Measurements from ENCODE around the gene RORC. TPM values are rescaled to one million over a fixed set of nuclear protein-coding genes. Genes with fewer than 3 reads are reported as not detected.
A peak's percentile ranks its signal among the peaks of the same experiment; 100 is the strongest.
"Not testable (repeated sequence)": the region's sequence is repeated elsewhere in the genome, so short reads cannot be mapped to it uniquely, and the experiment has no call there.

The RORC gene
- total RNA-seq, 1 donor from 2014 or later: 2.6 TPM

GRCh38 chr1:151858030-151858746 lies 26.6 kb upstream of the RORC start:
- H3K4me1 Mint-ChIP-seq (ENCODE audit: low read depth): no peaks in the 10 kb centered on the region
- H3K9me3 Mint-ChIP-seq: no peaks in the 10 kb centered on the region
- H3K4me3 Mint-ChIP-seq: no peak overlapping the region
- DNase-seq (ENCODE audit: low spot score): no peak
- H3K27me3 Mint-ChIP-seq (ENCODE audit: insufficient read depth): peaks cover 3% of the 10 kb centered on the region
- H3K27ac Mint-ChIP-seq: no peak overlapping the region
- intact Hi-C loops (cut with micrococcal nuclease): no loop called here
- H3K36me3 Mint-ChIP-seq (ENCODE audit: low read depth): no peaks in the 10 kb centered on the region

GRCh38 chr1:151855933-151856332 lies 24.3 kb upstream of the RORC start:
- Mint-ChIP-seq H3K9me3 (no peaks in the 10 kb centered on the region), H3K4me1 (ENCODE audit: low read depth) (no peaks in the 10 kb centered on the region), H3K36me3 (ENCODE audit: low read depth) (peaks cover 2% of the 10 kb centered on the region)

GRCh38 chr1:151855516-151855915 lies 23.9 kb upstream of the RORC start:
- intact Hi-C loops (cut with micrococcal nuclease); DNase-seq (ENCODE audit: low spot score); H3K4me1 Mint-ChIP-seq (ENCODE audit: low read depth); H3K27ac Mint-ChIP-seq; H3K4me3 Mint-ChIP-seq; H3K27me3 Mint-ChIP-seq (ENCODE audit: insufficient read depth); H3K36me3 Mint-ChIP-seq (ENCODE audit: low read depth); H3K9me3 Mint-ChIP-seq: not testable (repeated sequence)

More at GRCh38 chr1:151855933-151856332, 24.3 kb upstream of the RORC start:
- H3K27me3 Mint-ChIP-seq (ENCODE audit: insufficient read depth): no peaks in the 10 kb centered on the region
- no peak overlapping the region for H3K4me3 Mint-ChIP-seq
- no peak for DNase-seq (ENCODE audit: low spot score)
- intact Hi-C loops (cut with micrococcal nuclease): no loop called here
- H3K27ac Mint-ChIP-seq: no peak overlapping the region

GRCh38 chr1:151854658-151855057 lies 23.1 kb upstream of the RORC start:
- intact Hi-C loops (cut with micrococcal nuclease): no loop called here
- H3K4me3 Mint-ChIP-seq: no peak overlapping the region
- no peaks in the 10 kb centered on the region for H3K9me3 Mint-ChIP-seq
- DNase-seq (ENCODE audit: low spot score): no peak
- H3K4me1 Mint-ChIP-seq (ENCODE audit: low read depth): no peaks in the 10 kb centered on the region
- H3K27me3 Mint-ChIP-seq (ENCODE audit: insufficient read depth): no peaks in the 10 kb centered on the region
- H3K36me3 Mint-ChIP-seq (ENCODE audit: low read depth): peaks cover 2% of the 10 kb centered on the region
- H3K27ac Mint-ChIP-seq: no peak overlapping the region

- Mint-ChIP-seq H3K9me3 (no peaks in the 10 kb centered on the region), H3K36me3 (ENCODE audit: low read depth) (peaks cover 2% of the 10 kb centered on the region), H3K27me3 (ENCODE audit: insufficient read depth) (no peaks in the 10 kb centered on the region), H3K27ac (no peak within 1 kb of the TSS), H3K4me1 (ENCODE audit: low read depth) (no peaks in the 10 kb centered on the region), H3K4me3 (no peak within 1 kb of the TSS)
- no peak for DNase-seq (ENCODE audit: low spot score)
- intact Hi-C loops (cut with micrococcal nuclease): no loop called here
These were observed 21.9 kb upstream of the RORC start, which contains the start of gene THEM5 for GRCh38 chr1:151853411-151853943. Gene THEM5, minus strand, starts transcription at chr1:151853712. Its CDS starts 147 bp downstream, at chr1:151853565.

- Mint-ChIP-seq H3K9me3 (no peaks in the 10 kb centered on the region), H3K27ac (no peak overlapping the region), H3K36me3 (ENCODE audit: low read depth) (peaks cover 2% of the 10 kb centered on the region), H3K27me3 (ENCODE audit: insufficient read depth) (no peaks in the 10 kb centered on the region), H3K4me3 (no peak overlapping the region), H3K4me1 (ENCODE audit: low read depth) (no peaks in the 10 kb centered on the region)
- intact Hi-C loops (cut with micrococcal nuclease): no loop called here
- no peak for DNase-seq (ENCODE audit: low spot score)
These were observed 21.1 kb upstream of the RORC start for GRCh38 chr1:151852733-151853132.

- H3K27ac Mint-ChIP-seq: no peak overlapping the region
These were observed 20.3 kb upstream of the RORC start for GRCh38 chr1:151851886-151852285.

GRCh38 chr1:151849871-151850270 lies 18.3 kb upstream of the RORC start:
- H3K36me3 Mint-ChIP-seq (ENCODE audit: low read depth): peaks cover 12% of the 10 kb centered on the region
- H3K27me3 Mint-ChIP-seq (ENCODE audit: insufficient read depth): no peaks in the 10 kb centered on the region
- intact Hi-C loops (cut with micrococcal nuclease): no loop called here
- H3K4me3 Mint-ChIP-seq: no peak overlapping the region
- H3K27ac Mint-ChIP-seq: no peak overlapping the region
- H3K9me3 Mint-ChIP-seq: no peaks in the 10 kb centered on the region
- peaks cover 9% of the 10 kb centered on the region for H3K4me1 Mint-ChIP-seq (ENCODE audit: low read depth)
- DNase-seq (ENCODE audit: low spot score): no peak

More at GRCh38 chr1:151851886-151852285, 20.3 kb upstream of the RORC start:
- Mint-ChIP-seq H3K36me3 (ENCODE audit: low read depth) (peaks cover 2% of the 10 kb centered on the region), H3K9me3 (no peaks in the 10 kb centered on the region), H3K27me3 (ENCODE audit: insufficient read depth) (no peaks in the 10 kb centered on the region), H3K4me3 (no peak overlapping the region), H3K4me1 (ENCODE audit: low read depth) (no peaks in the 10 kb centered on the region)
- DNase-seq (ENCODE audit: low spot score): no peak
- intact Hi-C loops (cut with micrococcal nuclease): no loop called here

- Mint-ChIP-seq H3K4me1 (ENCODE audit: low read depth) (peaks cover 16% of the 10 kb centered on the region), H3K4me3 (no peak overlapping the region), H3K9me3 (no peaks in the 10 kb centered on the region), H3K27ac (no peak overlapping the region), H3K36me3 (ENCODE audit: low read depth) (peaks cover 19% of the 10 kb centered on the region), H3K27me3 (ENCODE audit: insufficient read depth) (peaks cover 1% of the 10 kb centered on the region)
- no peak for DNase-seq (ENCODE audit: low spot score)
- intact Hi-C loops (cut with micrococcal nuclease): no loop called here
These were observed 17.5 kb upstream of the RORC start for GRCh38 chr1:151849126-151849525.

- Mint-ChIP-seq H3K4me1 (ENCODE audit: low read depth) (peaks cover 16% of the 10 kb centered on the region), H3K9me3 (no peaks in the 10 kb centered on the region), H3K36me3 (ENCODE audit: low read depth) (peaks cover 19% of the 10 kb centered on the region), H3K4me3 (no peak overlapping the region), H3K27me3 (ENCODE audit: insufficient read depth) (peaks cover 1% of the 10 kb centered on the region), H3K27ac (no peak overlapping the region)
- intact Hi-C loops (cut with micrococcal nuclease): no loop called here
- DNase-seq (ENCODE audit: low spot score): no peak
These were observed 16.4 kb upstream of the RORC start for GRCh38 chr1:151847867-151848596.

- H3K9me3 Mint-ChIP-seq: no peaks in the 10 kb centered on the region
- peaks cover 1% of the 10 kb centered on the region for H3K27me3 Mint-ChIP-seq (ENCODE audit: insufficient read depth)
- DNase-seq (ENCODE audit: low spot score): no peak
- H3K36me3 Mint-ChIP-seq (ENCODE audit: low read depth): peaks cover 23% of the 10 kb centered on the region
- intact Hi-C loops (cut with micrococcal nuclease): no loop called here
- H3K4me3 Mint-ChIP-seq: no peak overlapping the region
- H3K4me1 Mint-ChIP-seq (ENCODE audit: low read depth): peaks cover 20% of the 10 kb centered on the region
- H3K27ac Mint-ChIP-seq: no peak overlapping the region
These were observed 15.2 kb upstream of the RORC start for GRCh38 chr1:151846686-151847237.

- Mint-ChIP-seq H3K9me3 (no peaks in the 10 kb centered on the region), H3K4me1 (ENCODE audit: low read depth) (peaks cover 26% of the 10 kb centered on the region), H3K27me3 (ENCODE audit: insufficient read depth) (peaks cover 1% of the 10 kb centered on the region), H3K36me3 (ENCODE audit: low read depth) (peaks cover 24% of the 10 kb centered on the region), H3K27ac (peak overlapping the region; percentile 1), H3K4me3 (no peak overlapping the region)
- no peak for DNase-seq (ENCODE audit: low spot score)
- intact Hi-C loops (cut with micrococcal nuclease): no loop called here
These were observed 14.5 kb upstream of the RORC start for GRCh38 chr1:151846062-151846568.

GRCh38 chr1:151843398-151843797 lies 11.8 kb upstream of the RORC start:
- Mint-ChIP-seq H3K36me3 (ENCODE audit: low read depth) (peaks cover 28% of the 10 kb centered on the region), H3K27me3 (ENCODE audit: insufficient read depth) (peaks cover 3% of the 10 kb centered on the region), H3K4me3 (no peak overlapping the region), H3K27ac (no peak overlapping the region), H3K9me3 (no peaks in the 10 kb centered on the region), H3K4me1 (ENCODE audit: low read depth) (peaks cover 49% of the 10 kb centered on the region)
- DNase-seq (ENCODE audit: low spot score): no peak
- intact Hi-C loops (cut with micrococcal nuclease): no loop called here

Data from activated T-helper 1 cell treated with anti-CD3 and anti-CD28 coated beads, Interleukin-12 subunit alpha, Interleukin-12 subunit beta, Interleukin-2, Interleukin-4 antibody, amounts not matched to agents 30 ng/mL and 10 ng/mL and 1 ng/mL, durations not matched to agents 14 hours and 24 hours and 36 hours (primary cell).